ENCODE data around the gene UBE2S.
A peak's percentile ranks its signal among the peaks of the same experiment; 100 is the strongest.

Gene UBE2S

DNA sequence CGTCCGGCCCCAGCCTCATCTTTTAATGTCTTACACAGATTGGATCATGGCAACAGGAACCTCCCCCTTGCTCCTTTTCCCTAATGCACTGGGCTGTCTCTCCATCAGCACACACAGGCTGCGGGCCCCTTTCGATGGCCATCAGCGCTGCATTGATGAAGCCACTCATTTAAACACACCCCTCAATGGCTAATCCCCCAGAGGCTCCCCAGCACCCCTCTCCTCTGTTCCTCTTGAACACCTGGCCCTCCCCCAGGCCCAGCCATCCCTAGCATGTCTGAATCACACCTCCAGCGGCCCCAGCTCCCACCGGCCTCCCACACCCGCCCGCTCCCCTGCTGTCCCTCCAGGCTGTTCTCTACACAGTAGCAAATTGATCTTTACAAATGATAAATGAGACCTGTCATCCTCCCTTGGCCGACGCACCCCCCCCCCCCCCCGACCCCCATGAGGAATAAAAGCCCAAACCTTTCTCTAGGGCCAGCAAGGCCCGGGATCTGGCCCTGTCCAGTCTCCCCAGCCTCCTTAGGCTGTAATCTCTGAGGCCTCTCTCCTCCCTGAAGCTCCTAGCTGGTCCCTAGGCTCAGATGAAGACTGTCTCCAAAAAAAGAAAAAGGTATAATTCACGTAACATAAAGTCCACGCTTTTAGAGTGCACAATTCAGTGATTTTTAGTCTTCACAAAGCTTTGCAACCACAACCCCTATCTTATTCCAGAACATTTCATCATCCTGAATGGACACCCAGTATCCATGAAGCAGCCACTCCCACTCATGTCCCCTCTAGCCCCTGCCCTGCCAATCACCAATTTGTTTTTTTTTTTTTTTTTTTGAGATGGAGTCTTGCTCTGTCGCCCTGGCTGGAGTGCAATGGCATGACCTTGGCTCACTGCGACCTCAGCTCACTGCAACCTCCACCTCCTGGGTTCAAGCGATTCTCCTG is 14.5 kb downstream of the UBE2S start:
- TF ChIP-seq ZBTB7A (IDR thresholded peaks at IDR 0.05; ENCODE audit: low read depth) (no peak), CREB1 (IDR thresholded peaks at IDR 0.05; ENCODE audit: low read depth) (no peak), USF1 (IDR thresholded peaks at IDR 0.05) (no peak), EP300 (IDR thresholded peaks at IDR 0.05; ENCODE audit: borderline replicate concordance) (no peak)
- TF ChIP-seq, protein P1, sequence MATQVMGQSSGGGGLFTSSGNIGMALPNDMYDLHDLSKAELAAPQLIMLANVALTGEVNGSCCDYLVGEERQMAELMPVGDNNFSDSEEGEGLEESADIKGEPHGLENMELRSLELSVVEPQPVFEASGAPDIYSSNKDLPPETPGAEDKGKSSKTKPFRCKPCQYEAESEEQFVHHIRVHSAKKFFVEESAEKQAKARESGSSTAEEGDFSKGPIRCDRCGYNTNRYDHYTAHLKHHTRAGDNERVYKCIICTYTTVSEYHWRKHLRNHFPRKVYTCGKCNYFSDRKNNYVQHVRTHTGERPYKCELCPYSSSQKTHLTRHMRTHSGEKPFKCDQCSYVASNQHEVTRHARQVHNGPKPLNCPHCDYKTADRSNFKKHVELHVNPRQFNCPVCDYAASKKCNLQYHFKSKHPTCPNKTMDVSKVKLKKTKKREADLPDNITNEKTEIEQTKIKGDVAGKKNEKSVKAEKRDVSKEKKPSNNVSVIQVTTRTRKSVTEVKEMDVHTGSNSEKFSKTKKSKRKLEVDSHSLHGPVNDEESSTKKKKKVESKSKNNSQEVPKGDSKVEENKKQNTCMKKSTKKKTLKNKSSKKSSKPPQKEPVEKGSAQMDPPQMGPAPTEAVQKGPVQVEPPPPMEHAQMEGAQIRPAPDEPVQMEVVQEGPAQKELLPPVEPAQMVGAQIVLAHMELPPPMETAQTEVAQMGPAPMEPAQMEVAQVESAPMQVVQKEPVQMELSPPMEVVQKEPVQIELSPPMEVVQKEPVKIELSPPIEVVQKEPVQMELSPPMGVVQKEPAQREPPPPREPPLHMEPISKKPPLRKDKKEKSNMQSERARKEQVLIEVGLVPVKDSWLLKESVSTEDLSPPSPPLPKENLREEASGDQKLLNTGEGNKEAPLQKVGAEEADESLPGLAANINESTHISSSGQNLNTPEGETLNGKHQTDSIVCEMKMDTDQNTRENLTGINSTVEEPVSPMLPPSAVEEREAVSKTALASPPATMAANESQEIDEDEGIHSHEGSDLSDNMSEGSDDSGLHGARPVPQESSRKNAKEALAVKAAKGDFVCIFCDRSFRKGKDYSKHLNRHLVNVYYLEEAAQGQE (IDR thresholded peaks at IDR 0.05; ENCODE audit: low read depth), result no peak

GRCh38 chr19:55391702-55392615 is 15.6 kb downstream of the UBE2S start:
- 0 out of 2 replicates have a peak, but pooled peaks have one; percentile 17 for TF ChIP-seq CEBPB (IDR thresholded peaks at IDR 0.05)
- TF ChIP-seq, protein P2, sequence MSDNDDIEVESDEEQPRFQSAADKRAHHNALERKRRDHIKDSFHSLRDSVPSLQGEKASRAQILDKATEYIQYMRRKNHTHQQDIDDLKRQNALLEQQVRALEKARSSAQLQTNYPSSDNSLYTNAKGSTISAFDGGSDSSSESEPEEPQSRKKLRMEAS (IDR thresholded peaks at IDR 0.05), result no peak

DNA sequence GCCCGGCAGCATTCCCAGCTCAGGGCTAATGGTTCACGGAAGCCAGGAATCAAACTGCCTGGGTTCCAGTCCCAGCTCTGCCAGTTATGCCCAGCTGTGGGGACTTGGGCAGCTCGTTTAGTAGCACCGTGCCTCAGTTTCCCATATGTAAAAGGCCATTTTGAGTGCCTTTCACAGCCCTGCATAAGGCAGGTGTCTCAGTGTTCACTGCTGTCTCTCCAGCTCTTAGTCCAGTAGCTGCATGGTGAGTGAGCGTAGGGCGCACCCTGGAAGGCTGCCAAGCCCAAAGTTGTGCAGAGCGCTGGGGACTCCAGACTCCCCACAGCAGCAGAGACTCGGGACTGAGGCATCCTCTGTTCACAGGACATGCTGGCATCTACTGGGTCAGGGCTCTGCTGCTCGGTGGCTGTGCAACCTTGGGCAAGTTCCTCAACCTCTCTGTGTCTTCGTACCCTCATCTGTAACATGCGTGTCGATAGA is 16.4 kb downstream of the UBE2S start:
- TF ChIP-seq NFIC (IDR thresholded peaks at IDR 0.05), result peak; percentile 51; the same call in 1 of the 2 replicates
- TF ChIP-seq CREB1 (IDR thresholded peaks at IDR 0.05; ENCODE audit: low read depth), result no peak

DNA sequence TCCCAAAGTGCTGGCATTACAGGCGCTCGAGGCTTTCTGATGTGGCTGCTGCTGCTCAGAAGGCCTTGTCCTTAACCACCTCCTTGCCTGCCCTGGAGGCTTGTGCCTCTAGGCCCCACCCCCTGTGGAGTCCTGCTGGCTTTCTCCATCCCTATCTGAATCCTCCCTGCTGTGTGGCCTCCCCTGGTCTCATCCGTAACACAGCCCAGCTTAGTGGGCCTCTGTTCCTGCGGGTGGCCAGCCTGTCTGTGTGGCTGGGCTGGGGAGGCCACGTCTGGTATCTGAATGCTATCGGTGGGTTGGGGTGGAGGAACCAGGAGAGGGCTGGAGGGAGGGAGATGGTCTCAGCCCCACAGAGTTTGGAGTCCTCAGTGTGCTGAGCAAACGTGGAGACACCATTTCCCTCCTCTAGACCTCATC is 17.1 kb downstream of the UBE2S start:
- TF ChIP-seq EP300 (IDR thresholded peaks at IDR 0.05; ENCODE audit: borderline replicate concordance) (no peak), YY1 (IDR thresholded peaks at IDR 0.05; ENCODE audit: low read depth) (no peak), TEAD4 (IDR thresholded peaks at IDR 0.05) (no peak), CREB1 (IDR thresholded peaks at IDR 0.05; ENCODE audit: low read depth) (no peak), USF1 (IDR thresholded peaks at IDR 0.05) (no peak), TAF1 (IDR thresholded peaks at IDR 0.05; ENCODE audit: low read depth) (no peak), TCF12 (IDR thresholded peaks at IDR 0.05; ENCODE audit: low read depth) (no peak), FOXM1 (IDR thresholded peaks at IDR 0.05; ENCODE audit: borderline replicate concordance, low read depth) (no peak), EGR1 (IDR thresholded peaks at IDR 0.05) (no peak), ZBTB7A (IDR thresholded peaks at IDR 0.05; ENCODE audit: low read depth) (no peak), CEBPB (IDR thresholded peaks at IDR 0.05) (no peak)
- TF ChIP-seq, protein P1 (IDR thresholded peaks at IDR 0.05; ENCODE audit: low read depth), result no peak
- TF ChIP-seq, protein P2 (IDR thresholded peaks at IDR 0.05), result no peak

GRCh38 chr19:55389386-55390317 is 17.9 kb downstream of the UBE2S start:
- TF ChIP-seq FOXM1 (IDR thresholded peaks at IDR 0.05; ENCODE audit: borderline replicate concordance, low read depth) (no peak), EP300 (IDR thresholded peaks at IDR 0.05; ENCODE audit: borderline replicate concordance) (no peak), ZBTB7A (IDR thresholded peaks at IDR 0.05; ENCODE audit: low read depth) (no peak), TEAD4 (IDR thresholded peaks at IDR 0.05) (no peak)

Data from Ishikawa (cell line).